HG02970 (cell line): Measurements from ENCODE around the gene DNAJB1.

ENCODE experiments used
- ATAC-seq: cut with Tn5 transposase; IDR thresholded peaks from one replicate; pipeline ENCODE4 v1.9.1; 2021; ENCODE audit warnings: mild to moderate bottlenecking, moderate library complexity, moderate number of reproducible peaks; ENCODE audit not compliant: unreplicated experiment, low FRiP score

The DNAJB1 gene

GRCh38 chr19:14475251-14476073 lies 42.7 kb downstream of the DNAJB1 start, which contains the start of gene PTGER1:
PTGER1 (minus strand) TSS chr19:14475354; CDS start chr19:14474320, 1,034 bp downstream.
- no peak for ATAC-seq

- ATAC-seq = no peak
Measured at GRCh38 chr19:14474827-14475226, 43.4 kb downstream of the DNAJB1 start.

GRCh38 chr19:14473978-14474578 lies 44.1 kb downstream of the DNAJB1 start:
- no peak for ATAC-seq

- ATAC-seq = no peak
Measured at GRCh38 chr19:14473073-14473977, 44.9 kb downstream of the DNAJB1 start.

GRCh38 chr19:14472202-14472938 lies 45.8 kb downstream of the DNAJB1 start:
- no peak for ATAC-seq

GRCh38 chr19:14471436-14472187 lies 46.6 kb downstream of the DNAJB1 start:
- ATAC-seq = no peak

- ATAC-seq = no peak
Measured at GRCh38 chr19:14470031-14470876, 47.9 kb downstream of the DNAJB1 start.

GRCh38 chr19:14467816-14468215 lies 50.4 kb downstream of the DNAJB1 start:
- no peak for ATAC-seq

GRCh38 chr19:14467391-14467790 lies 50.8 kb downstream of the DNAJB1 start:
- no peak for ATAC-seq
